IMR-90 (cell line): ENCODE measurements around the gene AKNA.

Experiments
- POLR2A ChIP-seq: IDR thresholded peaks from 2 replicates; pipeline ENCODE4 v1.6.1; 2012; ENCODE audit warnings: mild to moderate bottlenecking, low read depth, low read length
- RAD21 ChIP-seq: IDR thresholded peaks from 2 replicates; pipeline ENCODE4 v1.6.1; 2012; ENCODE audit warnings: low read length, improper control_type of control experiment
- RFX5 ChIP-seq: IDR thresholded peaks from 2 replicates; pipeline ENCODE4 v1.8.0; 2012; ENCODE audit warnings: low read depth, mild to moderate bottlenecking, low read length, moderate library complexity
- TF ChIP-seq, protein P1 (sequence below): conservative IDR thresholded peaks from 2 replicates; pipeline ENCODE4 v1.5.1; 2012; ENCODE audit warnings: mild to moderate bottlenecking, low read depth, low read length, improper control_type of control experiment

DNA sequence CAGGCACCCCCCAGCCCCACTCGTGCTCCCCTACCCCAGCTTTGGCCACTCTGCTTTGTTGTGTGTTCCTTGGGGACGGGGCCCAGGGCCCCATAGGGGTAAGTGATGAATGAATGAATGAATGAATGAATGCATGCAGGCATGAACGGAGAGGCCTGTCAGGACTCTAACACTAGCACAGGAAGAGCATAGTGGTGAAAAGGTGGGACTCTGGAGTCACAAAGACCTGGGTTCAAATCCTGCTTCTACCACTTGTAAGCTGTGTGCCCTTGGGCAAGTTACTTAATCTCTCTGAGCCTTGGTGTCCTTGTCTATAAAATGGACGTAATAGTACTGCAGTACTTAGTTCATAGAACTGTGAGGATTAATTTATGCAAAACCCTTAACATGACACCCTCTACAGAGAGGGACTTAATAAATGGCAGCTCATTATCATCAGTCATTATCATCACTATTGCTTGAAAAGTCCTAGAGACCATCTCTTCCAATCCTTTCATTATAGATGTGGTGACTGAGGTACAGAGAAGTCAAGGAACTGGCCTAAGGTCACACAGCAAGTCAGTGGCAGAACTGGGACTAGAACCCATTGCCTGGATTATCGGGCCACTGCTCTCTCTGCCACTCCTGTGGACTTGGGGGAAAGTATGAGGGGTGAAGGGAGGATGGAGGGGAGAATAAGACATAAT, 44.9 kb downstream of the AKNA start:
- TF ChIP-seq RFX5 (no peak), RAD21 (no peak), POLR2A (no peak)
- TF ChIP-seq, protein P1, sequence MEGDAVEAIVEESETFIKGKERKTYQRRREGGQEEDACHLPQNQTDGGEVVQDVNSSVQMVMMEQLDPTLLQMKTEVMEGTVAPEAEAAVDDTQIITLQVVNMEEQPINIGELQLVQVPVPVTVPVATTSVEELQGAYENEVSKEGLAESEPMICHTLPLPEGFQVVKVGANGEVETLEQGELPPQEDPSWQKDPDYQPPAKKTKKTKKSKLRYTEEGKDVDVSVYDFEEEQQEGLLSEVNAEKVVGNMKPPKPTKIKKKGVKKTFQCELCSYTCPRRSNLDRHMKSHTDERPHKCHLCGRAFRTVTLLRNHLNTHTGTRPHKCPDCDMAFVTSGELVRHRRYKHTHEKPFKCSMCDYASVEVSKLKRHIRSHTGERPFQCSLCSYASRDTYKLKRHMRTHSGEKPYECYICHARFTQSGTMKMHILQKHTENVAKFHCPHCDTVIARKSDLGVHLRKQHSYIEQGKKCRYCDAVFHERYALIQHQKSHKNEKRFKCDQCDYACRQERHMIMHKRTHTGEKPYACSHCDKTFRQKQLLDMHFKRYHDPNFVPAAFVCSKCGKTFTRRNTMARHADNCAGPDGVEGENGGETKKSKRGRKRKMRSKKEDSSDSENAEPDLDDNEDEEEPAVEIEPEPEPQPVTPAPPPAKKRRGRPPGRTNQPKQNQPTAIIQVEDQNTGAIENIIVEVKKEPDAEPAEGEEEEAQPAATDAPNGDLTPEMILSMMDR = no peak
